Cardiac fibroblast (primary cell): ENCODE measurements around the gene TLR6.

Experiments
- DNase-seq, 2 donors: peaks; one replicate each; pipeline versions ENCODE4 v3.0.0 to v3.0.0-alpha.2; 2010; ENCODE audit warnings: low read depth in 2 of 2
- H3K4me3 ChIP-seq, 2 donors: replicated peaks in 1 of 2; 1 replicate in 1 of 2; 2 replicates in 1 of 2; pipeline ENCODE4 v1.5.1; 2011; ENCODE audit warnings: low read depth in 2 of 2, low read length in 2 of 2, mild to moderate bottlenecking in 2 of 2, moderate library complexity in 1 of 2
- CTCF ChIP-seq: IDR thresholded peaks from one replicate; pipeline ENCODE4 v1.5.1; 2011; ENCODE audit warnings: low read depth, mild to moderate bottlenecking, low read length, inconsistent platforms

The TLR6 gene

GRCh38 chr4:38837849-38838248 lies 18.8 kb downstream of the TLR6 start:
- TF ChIP-seq CTCF, result no peak
- DNase-seq, result peak; percentile 60
- H3K4me3 ChIP-seq, result no peak overlapping the region

- TF ChIP-seq CTCF, result no peak
- no peak overlapping the region for H3K4me3 ChIP-seq
- no peak for DNase-seq
Measured at GRCh38 chr4:38837334-38837733, 19.3 kb downstream of the TLR6 start.

DNA sequence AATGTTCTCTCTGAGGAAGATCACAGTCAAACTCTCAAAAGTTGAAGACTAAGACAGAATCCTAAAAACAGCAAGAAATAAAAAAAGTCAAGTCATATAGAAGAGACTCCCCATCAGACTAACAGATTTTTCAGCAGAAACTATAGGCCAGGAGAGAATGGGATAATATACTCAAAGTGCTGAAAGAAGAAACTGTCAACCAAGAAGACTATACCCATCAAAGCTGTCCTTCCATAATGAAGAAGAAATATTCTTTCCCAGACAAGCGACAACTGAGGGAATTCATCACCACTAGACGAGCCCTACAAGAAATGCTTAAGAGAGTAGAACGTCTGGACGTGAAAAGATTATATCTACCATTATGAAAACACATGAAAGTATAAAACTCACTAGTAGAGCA lies 22.0 kb downstream of the TLR6 start:
- DNase-seq, result no peak
- no peak overlapping the region for H3K4me3 ChIP-seq
- TF ChIP-seq CTCF, result no peak

GRCh38 chr4:38832624-38833528 lies 23.7 kb downstream of the TLR6 start:
- H3K4me3 ChIP-seq, result no peak overlapping the region
- DNase-seq, result no peak
- peak; percentile 22 for TF ChIP-seq CTCF

GRCh38 chr4:38832206-38832605 lies 24.4 kb downstream of the TLR6 start:
- no peak for TF ChIP-seq CTCF
- H3K4me3 ChIP-seq, result no peak overlapping the region
- DNase-seq, result no peak

GRCh38 chr4:38831653-38832052 lies 25.0 kb downstream of the TLR6 start:
- TF ChIP-seq CTCF, result no peak
- H3K4me3 ChIP-seq, result no peak overlapping the region
- DNase-seq, result peak in 1 of 2 donors; percentile 10
